Gastrocnemius medialis (tissue), 4 donors: ENCODE data around the gene ASTN2.

ENCODE experiments used
- CTCF ChIP-seq, 5 experiments: fragments of 450-650 bp in 3 of 5; fragments of 200-600 bp in 2 of 5; sonication (generic) in 2 of 5; IDR thresholded peaks in 4 of 5; conservative IDR thresholded peaks in 1 of 5; 1 replicate in 4 of 5; 2 replicates in 1 of 5; pipeline ENCODE4 v1.5.1; 2016 to 2019; ENCODE audit warnings: antibody characterized with exemption in 5 of 5, mild to moderate bottlenecking in 3 of 5, moderate library complexity in 3 of 5
- POLR2A ChIP-seq, 2 donors: fragments of 450-650 bp; IDR thresholded peaks; one replicate each; pipeline ENCODE4 v1.6.1; 2017; ENCODE audit warnings: antibody characterized with exemption in 2 of 2, mild to moderate bottlenecking in 2 of 2, moderate library complexity in 2 of 2

GRCh38 chr9:117392992-117393391 lies 21.9 kb downstream of the ASTN2 start:
- TF ChIP-seq CTCF (IDR thresholded peaks at IDR 0.05 in 4 of 5, conservative IDR thresholded peaks at IDR 0.05 in 1 of 5): no peak
- no peak for TF ChIP-seq POLR2A (IDR thresholded peaks at IDR 0.05)
